BLaER1 treated with 17β-estradiol and CSF1 and Interleukin-3, amounts not matched to agents 10 nM and 100 nM (cell line): ENCODE measurements around the gene LUZP1.

Experiments
- H3K27ac ChIP-seq, 11 experiments: shearing (Covaris generic); formaldehyde crosslinking; 2 replicates each; pipeline ENCODE4 v1.8.1; 2022
- H3K27me3 ChIP-seq, 11 experiments: shearing (Covaris generic); formaldehyde crosslinking; 2 replicates each; pipeline ENCODE4 v1.8.1; 2022
- H3K36me3 ChIP-seq, 11 experiments: shearing (Covaris generic); formaldehyde crosslinking; 2 replicates each; pipeline ENCODE4 v1.8.1; 2022
- H3K4me1 ChIP-seq, 10 experiments: shearing (Covaris generic); formaldehyde crosslinking; 2 replicates each; pipeline ENCODE4 v1.8.1; 2022
- H3K4me2 ChIP-seq, 11 experiments: shearing (Covaris generic); formaldehyde crosslinking; 2 replicates each; pipeline ENCODE4 v1.8.1; 2022
- H3K4me3 ChIP-seq, 10 experiments: shearing (Covaris generic); formaldehyde crosslinking; 2 replicates each; pipeline ENCODE4 v1.8.1; 2022
- H3K9ac ChIP-seq, 11 experiments: shearing (Covaris generic); formaldehyde crosslinking; 2 replicates each; pipeline ENCODE4 v1.8.1; 2022
- H3K9me3 ChIP-seq, 11 experiments: shearing (Covaris generic); formaldehyde crosslinking; replicated peaks in 1 of 11; 2 replicates each; pipeline ENCODE4 v1.8.1; 2022
- H4K20me1 ChIP-seq, 11 experiments: shearing (Covaris generic); formaldehyde crosslinking; 2 replicates each; pipeline ENCODE4 v1.8.1; 2022
- Cebpa-rat ChIP-seq, 11 experiments: shearing (Covaris generic); IDR thresholded peaks; 2 replicates each; pipeline ENCODE4 v1.8.1; 2022

The LUZP1 gene

GRCh38 chr1:23039308-23039826 is 129.3 kb downstream of the LUZP1 start:
- H3K4me3 ChIP-seq, result no peak overlapping the region
- no peaks in the 10 kb centered on the region for H3K27me3 ChIP-seq
- H3K27ac ChIP-seq, result no peak overlapping the region
- peak overlapping the region in 6 of 11 experiments; percentile 0 to 37 (median 10); a peak in 8 of 22 replicates for H3K4me2 ChIP-seq
- H3K4me1 ChIP-seq, result peaks cover 0 to 53% (median 25%) of the 10 kb centered on the region in 10 experiments; a peak in 14 of 20 replicates
- peaks cover 4 to 99% (median 88%) of the 10 kb centered on the region in 11 experiments; a peak in 19 of 22 replicates for H4K20me1 ChIP-seq
- peaks cover 8 to 86% (median 63%) of the 10 kb centered on the region in 11 experiments; a peak in 21 of 22 replicates for H3K36me3 ChIP-seq
- H3K9me3 ChIP-seq, result no peaks in the 10 kb centered on the region
- TF ChIP-seq Cebpa-rat (IDR thresholded peaks at IDR 0.05), result no peak
- H3K9ac ChIP-seq, result no peak overlapping the region

GRCh38 chr1:23037081-23037740 is 131.4 kb downstream of the LUZP1 start:
- peaks cover 17 to 75% (median 42%) of the 10 kb centered on the region in 10 experiments for H3K4me1 ChIP-seq
- no peak overlapping the region for H3K4me3 ChIP-seq
- H3K9ac ChIP-seq, result no peak overlapping the region
- H4K20me1 ChIP-seq, result peaks cover 0 to 99% (median 68%) of the 10 kb centered on the region in 11 experiments; a peak in 17 of 22 replicates
- no peaks in the 10 kb centered on the region for H3K9me3 ChIP-seq
- H3K4me2 ChIP-seq, result peak overlapping the region in 1 of 11 experiments; percentile 10; a peak in 1 of 22 replicates
- no peak for TF ChIP-seq Cebpa-rat (IDR thresholded peaks at IDR 0.05)
- H3K27ac ChIP-seq, result no peak overlapping the region; a peak in 1 of 22 replicates
- H3K36me3 ChIP-seq, result peaks cover 4 to 80% (median 55%) of the 10 kb centered on the region in 11 experiments; a peak in 19 of 22 replicates
- no peaks in the 10 kb centered on the region for H3K27me3 ChIP-seq

- H3K4me3 ChIP-seq, result no peak overlapping the region
- H3K27ac ChIP-seq, result peak overlapping the region in 1 of 11 experiments; percentile 18; a peak in 2 of 22 replicates
- H3K9ac ChIP-seq, result no peak overlapping the region
- no peaks in the 10 kb centered on the region for H3K9me3 ChIP-seq
- no peak for TF ChIP-seq Cebpa-rat (IDR thresholded peaks at IDR 0.05)
- H3K4me2 ChIP-seq, result no peak overlapping the region; a peak in 1 of 22 replicates
- H3K27me3 ChIP-seq, result no peaks in the 10 kb centered on the region
- H3K4me1 ChIP-seq, result peaks cover 30 to 88% (median 55%) of the 10 kb centered on the region in 10 experiments
- H3K36me3 ChIP-seq, result peaks cover 4 to 75% (median 49%) of the 10 kb centered on the region in 11 experiments; a peak in 19 of 22 replicates
- H4K20me1 ChIP-seq, result peaks cover 4 to 99% (median 55%) of the 10 kb centered on the region in 11 experiments; a peak in 18 of 22 replicates
Observed at GRCh38 chr1:23035823-23036452, 132.7 kb downstream of the LUZP1 start.
